Measurements from ENCODE around the gene MARCOL. TPM values are rescaled to one million over a fixed set of nuclear protein-coding genes. Genes with fewer than 3 reads are reported as not detected.

MARCOL gene
- polyA plus RNA-seq, 1 of the 3 experiments (the other 2 are of a cell fraction), result not detected

GRCh38 chr5:148267962-148268361 is 29.6 kb downstream of the MARCOL start:
- CTCF ChIA-PET, result no interaction called here
- Histone ChIP-seq H3K9ac (no peak overlapping the region), H3F3A (replicated peaks; ENCODE audit: insufficient read depth) (no peaks in the 10 kb centered on the region), H3K79me2 (ENCODE audit: insufficient read depth) (no peaks in the 10 kb centered on the region), H3K4me2 (no peak overlapping the region), H2AFZ (ENCODE audit: low read depth) (0 out of 2 replicates have a peak overlapping the region, but pooled peaks have one; percentile 53), H3K9me2 (no peaks in the 10 kb centered on the region), H3K27ac (ENCODE audit: low read depth in 2 of 2, low read length in 1 of 2) (no peak overlapping the region), H3K4me3 (ENCODE audit: low read depth in 2 of 2, low read length in 1 of 2) (no peak overlapping the region), H3K36me3 (replicated peaks in 1 of 2; ENCODE audit: control insufficient read depth in 1 of 2, insufficient read depth in 2 of 2, low read length in 1 of 2) (no peaks in the 10 kb centered on the region), H3K27me3 (ENCODE audit: insufficient read depth) (no peaks in the 10 kb centered on the region), H3K4me1 (ENCODE audit: control insufficient read depth in 1 of 2, insufficient read depth in 2 of 2, low read depth in 1 of 2, low read length in 1 of 2) (no peaks in the 10 kb centered on the region), H4K20me1 (ENCODE audit: insufficient read depth) (no peaks in the 10 kb centered on the region), H3K9me3 (no peaks in the 10 kb centered on the region)
- WGBS (ENCODE audit: low lambda C conversion rate), result 26% methylated on average over 3 of the region's 3 CpGs
- DNase-seq, result no peak
- TF ChIP-seq TCF12 (IDR thresholded peaks at IDR 0.05) (no peak), TAF1 (IDR thresholded peaks at IDR 0.05; ENCODE audit: borderline replicate concordance, low read depth, low read length) (no peak), MAX (IDR thresholded peaks at IDR 0.05; ENCODE audit: low read depth) (no peak), REST (IDR thresholded peaks at IDR 0.05; ENCODE audit: low read depth, low read length) (no peak), GATA2 (CRISPR knock-in tag; IDR thresholded peaks at IDR 0.05) (no peak), MEF2A (IDR thresholded peaks at IDR 0.05; ENCODE audit: borderline replicate concordance, low read depth) (no peak), GABPA (IDR thresholded peaks at IDR 0.05; ENCODE audit: low read depth) (no peak), RFX5 (IDR thresholded peaks at IDR 0.05; ENCODE audit: low read length) (no peak)
- POLR2A ChIA-PET, result no interaction called here

DNA sequence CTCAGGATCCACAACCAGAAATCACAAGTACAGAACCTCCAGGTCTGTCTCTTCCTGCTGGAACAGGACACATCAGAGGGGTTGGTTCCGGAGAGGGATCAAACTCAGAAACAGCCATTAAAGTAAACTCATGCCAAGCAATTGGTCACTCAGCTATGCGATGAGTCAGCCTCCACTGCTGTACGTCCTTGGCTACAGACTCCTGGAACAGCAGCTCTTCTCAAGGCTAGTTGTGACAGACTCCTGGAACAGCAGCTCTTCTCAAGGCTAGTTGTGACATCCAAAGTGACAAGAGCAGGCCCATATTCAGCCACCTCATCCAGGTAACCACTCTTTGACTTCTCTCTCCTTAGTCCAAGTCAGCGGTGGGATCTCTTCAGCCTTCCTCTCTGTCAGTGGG is 30.2 kb downstream of the MARCOL start, which contains the start of gene SPINK13:
SPINK13 (plus strand) TSS at position 229 of the 400 bp plus-strand sequence. CDS start 1,279 bp downstream, outside the sequence.
- no peaks in the 10 kb centered on the region for H3K9me3 ChIP-seq
- 51% methylated on average over 4 of the region's 4 CpGs for WGBS (ENCODE audit: low lambda C conversion rate)
- no peaks in the 10 kb centered on the region for H3K9me2 ChIP-seq
- no peaks in the 10 kb centered on the region for H3K79me2 ChIP-seq (ENCODE audit: insufficient read depth)
- no peak within 1 kb of the TSS for H3K4me3 ChIP-seq (ENCODE audit: low read depth in 2 of 2, low read length in 1 of 2)
- no peak within 1 kb of the TSS for H3K27ac ChIP-seq (ENCODE audit: low read depth in 2 of 2, low read length in 1 of 2)
- H3K36me3 ChIP-seq (replicated peaks in 1 of 2; ENCODE audit: control insufficient read depth in 1 of 2, insufficient read depth in 2 of 2, low read length in 1 of 2), result no peaks in the 10 kb centered on the region
- H4K20me1 ChIP-seq (ENCODE audit: insufficient read depth), result no peaks in the 10 kb centered on the region
- H3K9ac ChIP-seq, result no peak within 1 kb of the TSS
- ChIA-PET POLR2A (no interaction called here), CTCF (no interaction called here)
- no peak within 1 kb of the TSS for H3K4me2 ChIP-seq
- no peaks in the 10 kb centered on the region for H3K4me1 ChIP-seq (ENCODE audit: control insufficient read depth in 1 of 2, insufficient read depth in 2 of 2, low read depth in 1 of 2, low read length in 1 of 2)
- no peak for DNase-seq
- H2AFZ ChIP-seq (ENCODE audit: low read depth), result peak within 1 kb of the TSS; percentile 53; the same call in 1 of the 2 replicates
- TF ChIP-seq, protein P1, sequence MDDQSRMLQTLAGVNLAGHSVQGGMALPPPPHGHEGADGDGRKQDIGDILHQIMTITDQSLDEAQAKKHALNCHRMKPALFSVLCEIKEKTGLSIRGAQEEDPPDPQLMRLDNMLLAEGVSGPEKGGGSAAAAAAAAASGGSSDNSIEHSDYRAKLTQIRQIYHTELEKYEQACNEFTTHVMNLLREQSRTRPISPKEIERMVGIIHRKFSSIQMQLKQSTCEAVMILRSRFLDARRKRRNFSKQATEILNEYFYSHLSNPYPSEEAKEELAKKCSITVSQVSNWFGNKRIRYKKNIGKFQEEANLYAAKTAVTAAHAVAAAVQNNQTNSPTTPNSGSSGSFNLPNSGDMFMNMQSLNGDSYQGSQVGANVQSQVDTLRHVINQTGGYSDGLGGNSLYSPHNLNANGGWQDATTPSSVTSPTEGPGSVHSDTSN (IDR thresholded peaks at IDR 0.05), result no peak
- TF ChIP-seq FOXM1 (IDR thresholded peaks at IDR 0.05; ENCODE audit: low read depth), result no peak
- TF ChIP-seq GABPA (IDR thresholded peaks at IDR 0.05; ENCODE audit: low read depth), result no peak
- TF ChIP-seq MXI1 (IDR thresholded peaks at IDR 0.05; ENCODE audit: low read depth, low read length), result no peak
- no peak for TF ChIP-seq SIN3A (IDR thresholded peaks at IDR 0.05; ENCODE audit: borderline replicate concordance, low read depth, low read length)
- no peak for TF ChIP-seq SMC3 (IDR thresholded peaks at IDR 0.05; ENCODE audit: low read depth, low read length)
- no peak for TF ChIP-seq ELF1 (IDR thresholded peaks at IDR 0.05)
- TF ChIP-seq NFIC (IDR thresholded peaks at IDR 0.05; ENCODE audit: borderline replicate concordance), result peak; percentile 45; the same call in 1 of the 2 replicates
- no peak for TF ChIP-seq MAX (IDR thresholded peaks at IDR 0.05; ENCODE audit: low read depth)
- TF ChIP-seq FOSL2 (IDR thresholded peaks at IDR 0.05; ENCODE audit: borderline replicate concordance, low read depth), result peak; percentile 56; the same call in 1 of the 2 replicates
- TF ChIP-seq FOXJ3 (CRISPR knock-in tag; IDR thresholded peaks at IDR 0.05), result no peak
- peak; percentile 19 for TF ChIP-seq JUND (IDR thresholded peaks at IDR 0.05)
- no peak for TF ChIP-seq NRF1 (IDR thresholded peaks at IDR 0.05; ENCODE audit: low read depth, low read length)
- TF ChIP-seq REST (IDR thresholded peaks at IDR 0.05; ENCODE audit: low read depth, low read length), result no peak
- no peaks in the 10 kb centered on the region for H3K27me3 ChIP-seq (ENCODE audit: insufficient read depth)
- H3F3A ChIP-seq (replicated peaks; ENCODE audit: insufficient read depth), result no peaks in the 10 kb centered on the region
